Neural cell (in vitro differentiated cells): Measurements from ENCODE around the gene RASL12. TPM values are rescaled to one million over a fixed set of nuclear protein-coding genes. Genes with fewer than 3 reads are reported as not detected.

Source experiments
- H2AFZ ChIP-seq: fragments of 200-600, 300-800 bp; sonication (generic), shearing (Covaris generic); 2 replicates; pipeline ENCODE4 v1.6.0; 2014; ENCODE audit warnings: low read depth, mild to moderate bottlenecking, antibody characterized with exemption, low read length, moderate library complexity
- H3F3A ChIP-seq: fragments of 200-600 bp; shearing (Covaris generic); 2 replicates; pipeline ENCODE4 v1.6.1; 2016; ENCODE audit warnings: mild to moderate bottlenecking, moderate library complexity, mixed read lengths, antibody characterized with exemption, low read length; ENCODE audit not compliant: insufficient read depth, poor library complexity, severe bottlenecking
- H3K27ac ChIP-seq: fragments of 200-600, 300-800 bp; sonication (generic), shearing (Covaris generic); 2 replicates; pipeline ENCODE4 v1.5.1; 2014; ENCODE audit warnings: mild to moderate bottlenecking, low read length, moderate library complexity
- H3K27me3 ChIP-seq: fragments of 300-800, 200-600 bp; sonication (generic), shearing (Covaris generic); 2 replicates; pipeline ENCODE4 v1.6.0; 2014; ENCODE audit warnings: mild to moderate bottlenecking, low read depth, low read length, moderate library complexity; ENCODE audit not compliant: insufficient read depth
- H3K36me3 ChIP-seq: fragments of 300-800, 200-600 bp; sonication (generic), shearing (Covaris generic); 2 replicates; pipeline ENCODE4 v1.5.1; 2014; ENCODE audit warnings: mild to moderate bottlenecking, antibody characterized with exemption, low read length, moderate library complexity; ENCODE audit not compliant: insufficient read depth
- H3K4me2 ChIP-seq: fragments of 300-800, 200-600 bp; sonication (generic), shearing (Covaris generic); 2 replicates; pipeline ENCODE4 v1.6.0; 2014; ENCODE audit warnings: mild to moderate bottlenecking, low read length
- H3K4me3 ChIP-seq: fragments of 300-800, 200-600 bp; sonication (generic), shearing (Covaris generic); 2 replicates; pipeline ENCODE4 v1.5.1; 2014; ENCODE audit warnings: mild to moderate bottlenecking, low read length, moderate library complexity
- H3K79me2 ChIP-seq: fragments of 200-600 bp; shearing (Covaris generic); replicated peaks from 2 replicates; pipeline ENCODE4 v1.6.0; 2014; ENCODE audit warnings: mild to moderate bottlenecking, low read length, moderate library complexity; ENCODE audit not compliant: insufficient read depth
- H3K9ac ChIP-seq: fragments of 300-800, 200-600 bp; sonication (generic), shearing (Covaris generic); 2 replicates; pipeline ENCODE4 v1.6.1; 2016; ENCODE audit warnings: mild to moderate bottlenecking, low read length, mixed read lengths
- H3K9me2 ChIP-seq: fragments of 200-600 bp; shearing (Covaris generic); 2 replicates; pipeline ENCODE4 v1.6.1; 2016; ENCODE audit warnings: mild to moderate bottlenecking, low read length, mixed read lengths; ENCODE audit not compliant: insufficient read depth
- H3K9me3 ChIP-seq: fragments of 200-600, 300-800 bp; sonication (generic), shearing (Covaris generic); 2 replicates; pipeline ENCODE4 v1.6.1; 2016; ENCODE audit warnings: mild to moderate bottlenecking, mixed run types, low read length, moderate library complexity, mixed read lengths
- H4K20me1 ChIP-seq: fragments of 200-600 bp; shearing (Covaris generic); 2 replicates; pipeline ENCODE4 v1.6.1; 2016; ENCODE audit warnings: mild to moderate bottlenecking, mixed run types; ENCODE audit not compliant: insufficient read depth
- EP300 ChIP-seq: fragments of 450-650 bp; conservative IDR thresholded peaks from 2 replicates; pipeline ENCODE4 v1.6.1; 2014; ENCODE audit warnings: antibody characterized with exemption, mild to moderate bottlenecking, moderate library complexity; ENCODE audit not compliant: poor library complexity, severe bottlenecking
- EZH2 ChIP-seq: fragments of 200-600, 300-800 bp; shearing (Covaris generic), sonication (generic); IDR thresholded peaks from 2 replicates; pipeline ENCODE4 v1.6.1; 2014; ENCODE audit warnings: antibody characterized with exemption, low read length, borderline replicate concordance, mild to moderate bottlenecking; ENCODE audit not compliant: insufficient read depth, poor library complexity, severe bottlenecking
- MXI1 ChIP-seq: fragments of 450-650 bp; conservative IDR thresholded peaks from 2 replicates; pipeline ENCODE4 v1.6.1; 2014; ENCODE audit warnings: antibody characterized with exemption, mild to moderate bottlenecking; ENCODE audit not compliant: poor library complexity, severe bottlenecking
- POLR2AphosphoS5 ChIP-seq: IDR thresholded peaks from 2 replicates; pipeline ENCODE4 v1.6.1; 2012
- RAD21 ChIP-seq: fragments of 450-650 bp; conservative IDR thresholded peaks from 2 replicates; pipeline ENCODE4 v1.6.1; 2014; ENCODE audit warnings: antibody characterized with exemption, mild to moderate bottlenecking, moderate library complexity
- SMC3 ChIP-seq: fragments of 450-650 bp; conservative IDR thresholded peaks from 2 replicates; pipeline ENCODE4 v1.6.1; 2014; ENCODE audit warnings: antibody characterized with exemption, mild to moderate bottlenecking, moderate library complexity; ENCODE audit not compliant: poor library complexity
- TAF1 ChIP-seq: IDR thresholded peaks from 2 replicates; pipeline ENCODE4 v1.6.1; 2012; ENCODE audit warnings: low read depth
- polyA plus RNA-seq: library from polyadenylated mRNA; depleted of rRNA; stranded (reverse); fragments of >200 nt; gene quantifications from 2 replicates; pipeline ENCODE4 v1.2.3, GENCODE V29; 2014
- TF ChIP-seq, protein P1 (sequence below): fragments of 450-650 bp; IDR thresholded peaks from 2 replicates; pipeline ENCODE4 v1.5.1; 2014; ENCODE audit warnings: antibody characterized with exemption, mild to moderate bottlenecking, moderate library complexity; ENCODE audit not compliant: poor library complexity, severe bottlenecking
- TF ChIP-seq, protein P2 (sequence below): IDR thresholded peaks from 2 replicates; pipeline ENCODE4 v1.6.1; 2012; ENCODE audit warnings: borderline replicate concordance

The RASL12 gene
- polyA plus RNA-seq, 1 donor from 2014 or later = not detected

DNA sequence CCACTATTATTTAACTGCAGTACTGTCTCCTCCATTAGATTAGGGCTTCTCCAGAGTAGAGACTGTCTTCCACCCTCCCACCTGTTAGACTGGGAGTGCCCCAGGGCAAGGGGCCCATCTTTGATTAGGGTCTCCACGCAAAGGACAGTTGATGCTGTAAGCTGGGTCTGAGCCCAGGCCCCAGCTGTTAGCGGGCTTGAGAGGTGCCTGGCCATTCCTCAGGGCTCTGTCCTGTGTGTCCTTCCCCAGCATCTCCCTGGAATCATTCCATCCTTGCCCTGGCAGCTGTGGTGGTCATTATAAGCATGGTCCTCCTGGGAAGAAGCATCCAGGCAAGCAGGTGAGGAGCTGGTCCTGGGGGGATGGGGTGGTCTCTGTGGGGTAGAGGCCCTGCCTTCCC lies 16.5 kb downstream of the RASL12 start:
- TF ChIP-seq RAD21 (no peak), EZH2 (no peak), MXI1 (no peak), POLR2AphosphoS5 (no peak), EP300 (no peak), TAF1 (no peak)
- TF ChIP-seq, protein P1, sequence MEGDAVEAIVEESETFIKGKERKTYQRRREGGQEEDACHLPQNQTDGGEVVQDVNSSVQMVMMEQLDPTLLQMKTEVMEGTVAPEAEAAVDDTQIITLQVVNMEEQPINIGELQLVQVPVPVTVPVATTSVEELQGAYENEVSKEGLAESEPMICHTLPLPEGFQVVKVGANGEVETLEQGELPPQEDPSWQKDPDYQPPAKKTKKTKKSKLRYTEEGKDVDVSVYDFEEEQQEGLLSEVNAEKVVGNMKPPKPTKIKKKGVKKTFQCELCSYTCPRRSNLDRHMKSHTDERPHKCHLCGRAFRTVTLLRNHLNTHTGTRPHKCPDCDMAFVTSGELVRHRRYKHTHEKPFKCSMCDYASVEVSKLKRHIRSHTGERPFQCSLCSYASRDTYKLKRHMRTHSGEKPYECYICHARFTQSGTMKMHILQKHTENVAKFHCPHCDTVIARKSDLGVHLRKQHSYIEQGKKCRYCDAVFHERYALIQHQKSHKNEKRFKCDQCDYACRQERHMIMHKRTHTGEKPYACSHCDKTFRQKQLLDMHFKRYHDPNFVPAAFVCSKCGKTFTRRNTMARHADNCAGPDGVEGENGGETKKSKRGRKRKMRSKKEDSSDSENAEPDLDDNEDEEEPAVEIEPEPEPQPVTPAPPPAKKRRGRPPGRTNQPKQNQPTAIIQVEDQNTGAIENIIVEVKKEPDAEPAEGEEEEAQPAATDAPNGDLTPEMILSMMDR = no peak
- TF ChIP-seq, protein P2, sequence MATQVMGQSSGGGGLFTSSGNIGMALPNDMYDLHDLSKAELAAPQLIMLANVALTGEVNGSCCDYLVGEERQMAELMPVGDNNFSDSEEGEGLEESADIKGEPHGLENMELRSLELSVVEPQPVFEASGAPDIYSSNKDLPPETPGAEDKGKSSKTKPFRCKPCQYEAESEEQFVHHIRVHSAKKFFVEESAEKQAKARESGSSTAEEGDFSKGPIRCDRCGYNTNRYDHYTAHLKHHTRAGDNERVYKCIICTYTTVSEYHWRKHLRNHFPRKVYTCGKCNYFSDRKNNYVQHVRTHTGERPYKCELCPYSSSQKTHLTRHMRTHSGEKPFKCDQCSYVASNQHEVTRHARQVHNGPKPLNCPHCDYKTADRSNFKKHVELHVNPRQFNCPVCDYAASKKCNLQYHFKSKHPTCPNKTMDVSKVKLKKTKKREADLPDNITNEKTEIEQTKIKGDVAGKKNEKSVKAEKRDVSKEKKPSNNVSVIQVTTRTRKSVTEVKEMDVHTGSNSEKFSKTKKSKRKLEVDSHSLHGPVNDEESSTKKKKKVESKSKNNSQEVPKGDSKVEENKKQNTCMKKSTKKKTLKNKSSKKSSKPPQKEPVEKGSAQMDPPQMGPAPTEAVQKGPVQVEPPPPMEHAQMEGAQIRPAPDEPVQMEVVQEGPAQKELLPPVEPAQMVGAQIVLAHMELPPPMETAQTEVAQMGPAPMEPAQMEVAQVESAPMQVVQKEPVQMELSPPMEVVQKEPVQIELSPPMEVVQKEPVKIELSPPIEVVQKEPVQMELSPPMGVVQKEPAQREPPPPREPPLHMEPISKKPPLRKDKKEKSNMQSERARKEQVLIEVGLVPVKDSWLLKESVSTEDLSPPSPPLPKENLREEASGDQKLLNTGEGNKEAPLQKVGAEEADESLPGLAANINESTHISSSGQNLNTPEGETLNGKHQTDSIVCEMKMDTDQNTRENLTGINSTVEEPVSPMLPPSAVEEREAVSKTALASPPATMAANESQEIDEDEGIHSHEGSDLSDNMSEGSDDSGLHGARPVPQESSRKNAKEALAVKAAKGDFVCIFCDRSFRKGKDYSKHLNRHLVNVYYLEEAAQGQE = no peak
- no peak overlapping the region for H3K9ac ChIP-seq
- H3K27ac ChIP-seq = no peak overlapping the region
- no peaks in the 10 kb centered on the region for H3K79me2 ChIP-seq
- H3K4me2 ChIP-seq = no peak overlapping the region
- H4K20me1 ChIP-seq = no peaks in the 10 kb centered on the region
- no peaks in the 10 kb centered on the region for H3K27me3 ChIP-seq
- no peak overlapping the region for H2AFZ ChIP-seq
- H3K36me3 ChIP-seq = no peaks in the 10 kb centered on the region
- H3K4me3 ChIP-seq = no peak overlapping the region
- H3K9me2 ChIP-seq = no peaks in the 10 kb centered on the region
- H3F3A ChIP-seq = no peaks in the 10 kb centered on the region
- no peaks in the 10 kb centered on the region for H3K9me3 ChIP-seq

DNA sequence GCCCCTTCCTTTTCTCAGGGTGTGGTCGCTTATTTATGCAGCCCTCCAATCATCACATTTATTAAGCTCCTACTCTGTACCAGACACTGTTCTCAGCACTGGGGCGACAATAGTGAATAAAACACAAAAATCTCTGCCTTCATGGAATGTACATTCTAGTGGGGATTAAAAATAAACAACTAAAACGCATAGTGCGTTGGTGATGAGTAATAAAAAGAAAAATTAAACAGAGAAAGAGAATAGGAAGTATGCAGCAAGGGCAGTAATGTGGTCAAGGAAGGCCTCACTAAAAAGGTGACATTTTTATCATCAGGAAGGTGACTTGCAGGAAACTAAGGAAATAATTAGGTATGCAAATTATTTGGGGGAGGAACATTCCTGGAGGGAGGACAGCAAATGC lies 17.5 kb downstream of the RASL12 start:
- no peaks in the 10 kb centered on the region for H3K9me3 ChIP-seq
- H3K79me2 ChIP-seq = no peaks in the 10 kb centered on the region
- TF ChIP-seq MXI1 = no peak
- no peak for TF ChIP-seq TAF1
- TF ChIP-seq, protein P1 = no peak
- TF ChIP-seq SMC3 = no peak
- TF ChIP-seq, protein P2 = no peak
- no peak for TF ChIP-seq EZH2
- no peak for TF ChIP-seq POLR2AphosphoS5
- TF ChIP-seq RAD21 = no peak
- no peak for TF ChIP-seq EP300
- H2AFZ ChIP-seq = no peak overlapping the region
- no peak overlapping the region for H3K4me2 ChIP-seq
- H3K27me3 ChIP-seq = no peaks in the 10 kb centered on the region
- H3F3A ChIP-seq = no peaks in the 10 kb centered on the region
- H3K27ac ChIP-seq = no peak overlapping the region
- no peak overlapping the region for H3K4me3 ChIP-seq
- no peaks in the 10 kb centered on the region for H3K36me3 ChIP-seq
- no peaks in the 10 kb centered on the region for H4K20me1 ChIP-seq
- no peak overlapping the region for H3K9ac ChIP-seq
- no peaks in the 10 kb centered on the region for H3K9me2 ChIP-seq
